ENCODE data around the gene DGCR6L.

The DGCR6L gene

GRCh38 chr22:20264614-20265452 lies 55.0 kb downstream of the DGCR6L start:
- Histone ChIP-seq H3K9ac (ENCODE audit: low read depth, low read length) (no peak overlapping the region), H3K9me3 (ENCODE audit: control insufficient read depth, insufficient read depth, low read length) (no peaks in the 10 kb centered on the region), H3K27me3 (ENCODE audit: control insufficient read depth, insufficient read depth, low read length) (no peaks in the 10 kb centered on the region), H3K36me3 (ENCODE audit: control insufficient read depth, insufficient read depth, low read length) (no peaks in the 10 kb centered on the region), H3K4me1 (ENCODE audit: control insufficient read depth, insufficient read depth, low read length) (no peaks in the 10 kb centered on the region), H3K4me3 (ENCODE audit: low read depth, low read length) (no peak overlapping the region)

All from iPS-15b (cell line).